ENCODE results near the gene PARPBP.
"Not testable (repeated sequence)": the region's sequence is repeated elsewhere in the genome, so short reads cannot be mapped to it uniquely, and the experiment has no call there.

The PARPBP gene, protein sequence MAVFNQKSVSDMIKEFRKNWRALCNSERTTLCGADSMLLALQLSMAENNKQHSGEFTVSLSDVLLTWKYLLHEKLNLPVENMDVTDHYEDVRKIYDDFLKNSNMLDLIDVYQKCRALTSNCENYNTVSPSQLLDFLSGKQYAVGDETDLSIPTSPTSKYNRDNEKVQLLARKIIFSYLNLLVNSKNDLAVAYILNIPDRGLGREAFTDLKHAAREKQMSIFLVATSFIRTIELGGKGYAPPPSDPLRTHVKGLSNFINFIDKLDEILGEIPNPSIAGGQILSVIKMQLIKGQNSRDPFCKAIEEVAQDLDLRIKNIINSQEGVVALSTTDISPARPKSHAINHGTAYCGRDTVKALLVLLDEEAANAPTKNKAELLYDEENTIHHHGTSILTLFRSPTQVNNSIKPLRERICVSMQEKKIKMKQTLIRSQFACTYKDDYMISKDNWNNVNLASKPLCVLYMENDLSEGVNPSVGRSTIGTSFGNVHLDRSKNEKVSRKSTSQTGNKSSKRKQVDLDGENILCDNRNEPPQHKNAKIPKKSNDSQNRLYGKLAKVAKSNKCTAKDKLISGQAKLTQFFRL

DNA sequence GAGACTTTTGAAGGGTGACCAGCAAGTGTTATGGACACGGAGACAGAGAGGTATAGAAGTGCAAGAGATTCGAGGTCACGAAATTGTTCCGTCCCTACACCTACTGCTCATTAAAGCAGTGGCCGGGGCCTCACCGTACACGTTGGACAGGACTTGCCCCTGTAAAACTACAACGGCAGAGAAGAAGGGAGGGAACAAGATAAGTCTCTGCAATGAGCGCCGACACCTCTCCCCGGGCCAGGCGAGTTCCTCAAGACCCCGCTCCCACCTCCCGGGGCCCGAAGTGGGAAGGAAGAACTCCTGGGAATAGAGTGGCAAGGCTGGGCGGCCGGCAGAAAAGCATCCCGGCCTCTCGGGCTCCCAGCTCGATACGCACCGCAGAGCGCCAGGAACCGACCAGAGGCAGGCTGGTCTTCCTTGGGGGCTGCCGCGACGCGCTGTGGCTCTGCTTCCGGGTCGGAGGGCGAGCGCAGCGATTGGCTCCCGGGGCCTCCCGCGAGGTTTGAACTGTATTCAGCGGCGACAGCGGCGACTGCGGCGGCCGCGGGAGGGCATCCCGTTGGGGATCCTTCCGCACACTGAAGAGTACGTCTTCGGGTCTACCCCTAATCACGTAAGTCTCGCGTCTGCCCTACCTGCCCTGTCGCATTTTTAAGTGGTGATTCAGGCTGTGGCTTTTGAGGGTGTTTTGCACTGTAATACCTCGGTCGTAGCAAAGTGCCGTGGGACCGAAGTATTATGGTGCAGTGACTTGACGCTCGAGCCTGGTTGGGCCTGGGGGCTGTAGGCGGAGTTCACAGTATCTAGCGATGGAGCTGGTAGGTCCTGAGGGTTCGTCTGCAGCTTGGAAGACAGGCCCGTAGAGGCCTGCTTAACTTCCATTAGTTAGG is at the start of gene PARPBP, which contains the start of gene NUP37:
Gene PARPBP, plus strand, starts transcription at position 510 of the 890 bp plus-strand sequence. CDS start 3,706 bp downstream, outside the sequence.
Gene NUP37, minus strand, starts transcription at position 441 of the 890 bp plus-strand sequence. CDS start 1,596 bp downstream, outside the sequence.
- peak; percentile 65 for DNase-seq (ENCODE audit: extremely low read depth, low read depth)
- peak within 1 kb of the TSS; percentile 92 for H3K4me3 ChIP-seq (replicated peaks; ENCODE audit: low read depth, low read length)
- TF ChIP-seq, protein P1, sequence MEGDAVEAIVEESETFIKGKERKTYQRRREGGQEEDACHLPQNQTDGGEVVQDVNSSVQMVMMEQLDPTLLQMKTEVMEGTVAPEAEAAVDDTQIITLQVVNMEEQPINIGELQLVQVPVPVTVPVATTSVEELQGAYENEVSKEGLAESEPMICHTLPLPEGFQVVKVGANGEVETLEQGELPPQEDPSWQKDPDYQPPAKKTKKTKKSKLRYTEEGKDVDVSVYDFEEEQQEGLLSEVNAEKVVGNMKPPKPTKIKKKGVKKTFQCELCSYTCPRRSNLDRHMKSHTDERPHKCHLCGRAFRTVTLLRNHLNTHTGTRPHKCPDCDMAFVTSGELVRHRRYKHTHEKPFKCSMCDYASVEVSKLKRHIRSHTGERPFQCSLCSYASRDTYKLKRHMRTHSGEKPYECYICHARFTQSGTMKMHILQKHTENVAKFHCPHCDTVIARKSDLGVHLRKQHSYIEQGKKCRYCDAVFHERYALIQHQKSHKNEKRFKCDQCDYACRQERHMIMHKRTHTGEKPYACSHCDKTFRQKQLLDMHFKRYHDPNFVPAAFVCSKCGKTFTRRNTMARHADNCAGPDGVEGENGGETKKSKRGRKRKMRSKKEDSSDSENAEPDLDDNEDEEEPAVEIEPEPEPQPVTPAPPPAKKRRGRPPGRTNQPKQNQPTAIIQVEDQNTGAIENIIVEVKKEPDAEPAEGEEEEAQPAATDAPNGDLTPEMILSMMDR (IDR thresholded peaks at IDR 0.05; ENCODE audit: low read depth, low read length, missing control alignments), result no peak

DNA sequence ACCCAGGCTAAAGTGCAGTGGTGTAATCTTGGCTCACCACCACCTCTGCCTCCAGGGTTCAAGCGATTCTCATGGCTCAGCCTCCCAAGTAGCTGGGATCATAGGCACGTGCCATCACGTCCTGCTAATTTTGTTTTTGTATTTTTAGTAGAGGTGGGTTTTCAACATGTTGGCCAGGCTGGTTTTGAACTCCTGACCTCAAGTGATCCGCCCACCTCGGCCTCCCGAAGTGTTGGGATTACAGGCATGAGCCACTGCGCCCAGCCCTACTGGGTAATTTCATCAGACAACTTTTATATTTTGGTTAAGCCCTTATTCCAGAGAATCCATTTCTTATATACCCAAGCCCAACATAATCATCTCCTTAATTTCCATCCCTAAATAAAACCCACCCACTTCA is 47.9 kb upstream of the PARPBP start:
- DNase-seq (ENCODE audit: extremely low read depth, low read depth); H3K4me3 ChIP-seq (replicated peaks; ENCODE audit: low read depth, low read length): not testable (repeated sequence)

DNA sequence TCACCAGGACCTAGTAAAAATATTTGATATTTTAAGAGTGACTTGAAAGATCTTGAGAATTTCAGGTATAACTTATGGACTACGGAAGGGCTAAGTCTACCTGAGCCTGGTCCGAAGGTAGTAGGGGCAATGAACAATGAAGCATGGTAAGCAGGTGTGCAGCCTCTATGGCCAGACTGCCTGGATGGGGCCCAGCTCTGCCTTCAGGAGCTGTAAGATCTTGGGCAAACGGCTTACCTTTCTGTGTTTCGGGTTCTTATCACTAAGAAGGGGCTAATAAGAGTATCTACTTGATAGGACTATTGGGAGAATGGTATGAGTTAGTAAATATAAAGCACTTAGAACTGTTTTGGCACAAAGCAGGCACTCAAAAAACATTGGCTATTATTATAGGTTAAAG is 39.1 kb upstream of the PARPBP start:
- no peak for DNase-seq (ENCODE audit: extremely low read depth, low read depth)
- no peak overlapping the region for H3K4me3 ChIP-seq (replicated peaks; ENCODE audit: low read depth, low read length)

DNA sequence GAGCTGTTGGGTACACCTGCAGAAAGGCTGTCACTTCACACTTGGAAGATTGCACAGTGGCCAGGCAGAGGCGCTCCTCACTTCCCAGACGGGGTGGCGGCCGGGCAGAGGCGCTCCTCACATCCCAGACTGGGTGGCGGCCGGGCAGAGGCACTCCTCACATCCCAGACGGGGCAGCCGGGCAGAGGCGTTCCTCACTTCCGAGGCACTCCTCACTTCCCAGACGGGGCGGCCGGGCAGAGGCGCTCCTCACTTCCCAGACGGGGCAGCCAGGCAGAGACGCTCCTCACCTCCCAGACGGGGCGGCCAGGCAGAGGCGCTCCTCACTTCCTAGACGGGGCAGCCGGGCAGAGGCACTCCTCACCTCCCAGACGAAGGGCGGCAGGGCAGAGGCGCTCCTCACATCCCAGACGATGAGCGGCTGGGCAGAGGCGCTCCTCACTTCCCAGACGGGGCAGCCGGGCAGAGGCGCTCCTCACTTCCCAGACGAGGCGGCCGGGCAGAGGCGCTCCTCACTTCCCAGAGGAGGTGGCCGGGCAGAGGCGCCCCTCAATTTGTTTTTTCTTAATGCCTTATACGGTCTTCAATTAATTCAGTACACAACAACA is 30.7 kb upstream of the PARPBP start:
- not testable (repeated sequence) for DNase-seq (ENCODE audit: extremely low read depth, low read depth); H3K4me3 ChIP-seq (replicated peaks; ENCODE audit: low read depth, low read length)

More for the DNA sequence above, 39.1 kb upstream of the PARPBP start:
- TF ChIP-seq, protein P1 (IDR thresholded peaks at IDR 0.05; ENCODE audit: low read depth, low read length, missing control alignments), result no peak

DNA sequence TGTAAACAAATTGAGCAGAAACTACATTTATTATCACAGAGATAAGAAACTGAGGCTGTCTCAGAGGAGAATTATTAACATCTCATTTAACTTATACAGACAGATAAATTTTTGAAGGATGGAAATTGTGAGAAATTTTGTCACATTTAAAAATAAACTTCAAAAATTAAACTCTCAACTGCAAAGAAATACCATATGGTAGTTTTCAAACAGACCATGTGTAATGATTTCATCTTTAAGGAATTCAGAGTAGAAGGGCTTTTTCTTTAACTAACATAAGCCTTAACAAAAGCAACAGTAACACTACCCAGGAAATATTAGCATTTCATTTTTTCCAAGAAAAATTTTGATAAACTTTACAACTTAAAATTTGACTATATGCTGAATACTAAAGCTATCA is 26.7 kb upstream of the PARPBP start:
- TF ChIP-seq, protein P1 (IDR thresholded peaks at IDR 0.05; ENCODE audit: low read depth, low read length, missing control alignments), result no peak
- DNase-seq (ENCODE audit: extremely low read depth, low read depth), result no peak
- H3K4me3 ChIP-seq (replicated peaks; ENCODE audit: low read depth, low read length), result no peak overlapping the region

DNA sequence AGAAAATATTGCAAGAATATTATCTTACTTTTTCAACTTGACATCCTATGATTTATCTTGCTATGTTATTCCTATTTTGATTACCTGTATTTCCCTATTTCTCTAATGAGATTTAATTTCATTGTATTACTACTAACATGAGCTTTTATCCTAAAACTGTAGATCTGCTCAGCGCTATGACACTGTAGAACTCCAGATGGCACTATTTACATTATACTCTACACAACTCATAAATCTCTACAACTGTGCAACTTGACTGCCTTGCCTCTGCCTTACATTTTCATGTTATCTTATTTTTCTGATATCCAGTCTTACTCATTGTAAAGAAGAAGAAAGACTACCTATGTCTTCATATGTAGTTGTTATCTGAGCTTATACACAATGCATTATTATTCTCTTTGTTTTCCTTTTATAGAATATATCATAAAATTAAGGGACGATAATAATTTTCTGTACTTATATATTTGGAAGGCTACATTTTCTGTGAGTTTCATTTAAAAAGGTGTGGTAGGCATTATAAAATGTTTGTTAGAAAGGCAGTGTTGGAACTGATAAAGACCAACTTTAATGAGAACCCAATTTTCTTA is 24.2 kb upstream of the PARPBP start:
- H3K4me3 ChIP-seq (replicated peaks; ENCODE audit: low read depth, low read length), result no peak overlapping the region
- TF ChIP-seq, protein P1 (IDR thresholded peaks at IDR 0.05; ENCODE audit: low read depth, low read length, missing control alignments), result peak; percentile 34
- DNase-seq (ENCODE audit: extremely low read depth, low read depth), result no peak

DNA sequence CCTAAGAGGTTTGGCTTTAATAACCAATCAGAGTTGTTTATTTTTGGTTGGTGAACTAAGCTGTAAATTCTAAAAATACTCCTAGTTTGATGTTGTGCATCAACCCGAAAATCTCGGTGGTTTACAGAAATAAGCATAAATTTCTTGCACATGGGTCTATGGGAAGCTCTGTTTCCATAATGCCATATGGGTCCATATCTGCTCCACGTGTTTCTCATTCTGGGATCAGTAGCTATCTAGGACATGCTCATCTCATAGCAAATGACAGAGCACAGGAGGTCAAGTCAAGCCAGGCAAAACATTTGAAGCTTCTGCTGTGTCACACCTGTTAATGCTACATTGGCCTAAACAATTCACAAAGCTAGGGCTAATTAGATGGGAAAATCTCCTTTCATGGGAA is 23.1 kb upstream of the PARPBP start:
- DNase-seq (ENCODE audit: extremely low read depth, low read depth), result no peak
- TF ChIP-seq, protein P1 (IDR thresholded peaks at IDR 0.05; ENCODE audit: low read depth, low read length, missing control alignments), result no peak
- no peak overlapping the region for H3K4me3 ChIP-seq (replicated peaks; ENCODE audit: low read depth, low read length)
